SH-SY5Y (cell line): ENCODE results near the gene NCOA3.

Experiments
- GATA2 ChIP-seq: IDR thresholded peaks from 2 replicates; pipeline ENCODE4 v1.6.1; 2011; ENCODE audit warnings: mild to moderate bottlenecking, low read depth, low read length
- GATA3 ChIP-seq: IDR thresholded peaks from 2 replicates; pipeline ENCODE4 v1.6.1; 2011; ENCODE audit warnings: low read depth, mild to moderate bottlenecking, low read length, moderate library complexity

- TF ChIP-seq GATA2 (no peak), GATA3 (no peak)
Measured at GRCh38 chr20:47529840-47530239, 28.2 kb downstream of the NCOA3 start.
